Stimulated activated CD4-positive, alpha-beta T cell treated with anti-CD3 and anti-CD28 coated beads, TNF-alpha, amount 100 ng/mL, for 1 hour (primary cell): ENCODE results near the gene WNT8A.

ENCODE experiments used
- DNase-seq, 3 donors: peaks; one replicate each; pipeline ENCODE4 v3.0.0-alpha.2; 2020; ENCODE audit warnings: low read depth in 3 of 3, low spot score in 1 of 3

WNT8A gene

GRCh38 chr5:138082033-138082432, 1.8 kb upstream of the WNT8A start:
- no peak for DNase-seq

GRCh38 chr5:138091685-138092084, 7.9 kb downstream of the WNT8A start:
- no peak for DNase-seq

- no peak for DNase-seq
Observed at GRCh38 chr5:138092301-138092700, 8.5 kb downstream of the WNT8A start.

- DNase-seq = no peak
Observed at GRCh38 chr5:138093036-138093435, 9.2 kb downstream of the WNT8A start.

- no peak for DNase-seq
Observed at GRCh38 chr5:138095100-138095907, 11.5 kb downstream of the WNT8A start.

GRCh38 chr5:138096363-138096762, 12.5 kb downstream of the WNT8A start:
- no peak for DNase-seq

- DNase-seq = no peak
Observed at GRCh38 chr5:138096997-138097828, 13.4 kb downstream of the WNT8A start.

GRCh38 chr5:138102454-138103318, 18.9 kb downstream of the WNT8A start:
- DNase-seq = no peak

- no peak for DNase-seq
Observed at GRCh38 chr5:138103319-138103637, 19.4 kb downstream of the WNT8A start.

GRCh38 chr5:138105709-138106108, 21.9 kb downstream of the WNT8A start:
- no peak for DNase-seq

- no peak for DNase-seq
Observed at GRCh38 chr5:138107213-138107612, 23.4 kb downstream of the WNT8A start.

- no peak for DNase-seq
Observed at GRCh38 chr5:138109463-138110265, 25.8 kb downstream of the WNT8A start.

- DNase-seq = no peak
Observed at GRCh38 chr5:138110266-138110963, 26.6 kb downstream of the WNT8A start.

GRCh38 chr5:138111181-138111580, 27.3 kb downstream of the WNT8A start:
- no peak for DNase-seq

- DNase-seq = no peak
Observed at GRCh38 chr5:138111937-138112336, 28.1 kb downstream of the WNT8A start.

- DNase-seq = no peak
Observed at GRCh38 chr5:138115254-138115653, 31.4 kb downstream of the WNT8A start.

- DNase-seq = no peak
Observed at GRCh38 chr5:138128334-138128733, 44.5 kb downstream of the WNT8A start.

GRCh38 chr5:138129347-138129746, 45.5 kb downstream of the WNT8A start:
- no peak for DNase-seq

- no peak for DNase-seq
Observed at GRCh38 chr5:138132543-138132942, 48.7 kb downstream of the WNT8A start.
